NT2/D1 (cell line): ENCODE measurements around the gene FTCD.

Experiments used
- SUZ12 ChIP-seq: IDR thresholded peaks from 2 replicates; pipeline ENCODE4 v1.6.1; 2011; ENCODE audit not compliant: insufficient read length, insufficient read depth; ENCODE audit errors: extremely low read depth
- ZNF274 ChIP-seq: IDR thresholded peaks from 2 replicates; pipeline ENCODE4 v1.6.1; 2011; ENCODE audit warnings: mild to moderate bottlenecking, low read depth, low read length

DNA sequence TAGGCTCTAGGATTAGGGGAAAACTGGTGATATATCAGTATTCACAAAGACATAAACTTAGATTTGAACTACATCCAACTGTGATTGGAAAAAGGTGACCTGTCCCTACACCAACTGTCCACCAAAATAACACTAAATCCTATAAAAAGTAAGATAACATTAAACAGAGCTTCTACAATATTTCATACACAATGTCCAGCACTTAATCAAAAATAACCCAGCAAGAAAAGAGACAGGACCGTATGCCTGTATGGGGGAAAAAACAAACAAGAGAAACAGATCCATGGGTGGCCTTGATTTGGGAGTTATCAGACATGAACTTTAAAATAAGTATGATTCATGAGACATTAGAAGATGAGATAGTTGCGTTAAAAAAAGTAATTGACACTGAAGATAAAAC is 67.2 kb downstream of the FTCD start:
- TF ChIP-seq SUZ12 = no peak
- TF ChIP-seq ZNF274 = no peak
